Fibroblast of skin of abdomen (primary cell): ENCODE results near the gene ADCY5.

Experiments used
- DNase-seq: peaks from one replicate; pipeline ENCODE4 v3.0.0-alpha.2; 2013

The ADCY5 gene

DNA sequence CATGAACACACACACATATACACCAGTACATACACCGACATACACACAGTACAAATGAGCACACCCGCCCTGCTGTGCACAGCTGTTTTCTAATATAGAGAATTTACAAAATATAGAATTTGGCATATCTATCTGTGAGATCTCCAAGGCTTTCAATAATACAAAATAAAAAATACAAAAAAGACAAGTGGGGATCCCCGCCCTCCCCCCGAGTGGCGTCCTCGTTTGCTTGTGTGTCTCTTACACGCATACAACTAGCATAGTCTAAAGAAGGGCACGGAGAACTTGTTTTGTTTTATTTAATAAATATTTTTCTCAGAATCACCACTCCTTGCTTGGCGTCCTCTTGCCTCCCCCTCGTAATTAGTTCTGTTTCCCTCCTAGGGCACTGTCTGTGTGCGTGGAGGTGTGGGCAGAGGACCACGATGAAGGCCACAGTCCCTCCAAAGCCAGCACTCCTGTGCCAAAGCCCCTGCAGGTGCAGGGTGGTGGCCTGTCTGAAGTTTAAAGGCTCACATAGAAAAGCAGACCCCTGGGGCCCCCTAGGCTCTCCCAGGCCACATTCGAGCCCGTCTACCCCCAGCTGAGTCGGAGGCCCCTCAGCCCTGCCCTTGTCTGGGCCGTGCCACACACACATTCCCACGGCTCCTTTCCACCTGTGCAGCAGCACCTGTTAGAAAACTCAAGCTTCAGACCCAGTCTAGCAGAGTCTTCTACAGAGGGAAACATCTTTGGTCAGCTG lies 165.1 kb downstream of the ADCY5 start:
- no peak for DNase-seq

GRCh38 chr3:123283074-123283473 lies 165.8 kb downstream of the ADCY5 start:
- DNase-seq: no peak

DNA sequence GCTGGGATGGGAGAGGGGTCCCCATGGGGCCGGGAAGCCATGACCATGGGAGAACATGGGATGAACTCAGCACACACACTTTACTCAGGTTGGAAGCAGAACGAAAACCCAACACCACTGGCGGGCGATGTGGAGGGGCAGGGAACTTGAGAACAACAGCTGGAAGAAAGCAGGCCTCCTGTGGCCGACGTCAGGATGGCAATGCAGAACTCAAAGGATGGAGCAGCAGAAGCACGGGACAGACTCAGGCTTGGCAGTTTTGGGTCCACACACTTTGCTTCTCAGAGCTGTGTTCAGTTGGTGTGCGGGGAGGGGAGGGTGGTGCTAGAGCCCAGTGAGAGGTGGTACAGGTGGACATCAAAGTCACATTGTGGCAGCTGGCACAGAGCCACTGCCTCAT lies 166.4 kb downstream of the ADCY5 start:
- no peak for DNase-seq

DNA sequence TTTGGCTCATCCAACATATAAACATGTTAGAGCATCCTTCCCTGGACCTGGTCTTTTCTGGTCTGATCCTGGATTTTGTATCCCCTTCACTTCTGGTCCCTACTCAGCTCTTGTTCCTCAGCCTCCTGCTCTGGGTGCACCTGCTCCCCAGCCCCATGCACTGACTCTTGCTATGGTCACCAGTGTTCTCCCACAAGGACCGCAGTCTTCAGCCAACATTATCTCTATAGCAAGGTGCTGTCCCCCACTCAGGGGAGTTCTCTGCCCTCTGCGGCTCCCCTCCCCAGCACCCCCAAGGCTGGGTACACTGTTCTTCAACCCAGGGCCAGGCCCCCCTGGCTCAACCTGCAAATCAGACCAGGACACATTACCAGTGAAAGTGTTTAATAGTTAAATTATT lies 167.0 kb downstream of the ADCY5 start:
- DNase-seq: no peak

DNA sequence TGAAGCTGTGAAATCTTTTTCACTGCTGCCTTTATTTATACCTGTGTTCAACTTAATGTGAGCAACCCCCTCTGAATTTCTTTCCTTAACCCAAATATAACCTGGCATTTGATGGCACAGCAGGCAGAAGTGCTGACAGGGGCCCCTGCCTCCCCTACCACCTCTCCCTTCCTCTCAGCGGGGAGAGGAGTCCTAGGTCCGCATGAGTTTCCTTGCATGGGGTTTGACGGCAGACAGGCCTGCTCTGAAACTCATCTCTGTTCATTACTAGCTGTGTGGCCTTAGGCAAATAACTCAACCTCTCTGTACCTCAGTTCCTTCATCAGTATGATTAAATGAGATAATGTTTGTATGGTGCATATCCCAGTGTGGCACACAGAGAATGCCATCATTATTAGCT lies 167.5 kb downstream of the ADCY5 start:
- DNase-seq: no peak

DNA sequence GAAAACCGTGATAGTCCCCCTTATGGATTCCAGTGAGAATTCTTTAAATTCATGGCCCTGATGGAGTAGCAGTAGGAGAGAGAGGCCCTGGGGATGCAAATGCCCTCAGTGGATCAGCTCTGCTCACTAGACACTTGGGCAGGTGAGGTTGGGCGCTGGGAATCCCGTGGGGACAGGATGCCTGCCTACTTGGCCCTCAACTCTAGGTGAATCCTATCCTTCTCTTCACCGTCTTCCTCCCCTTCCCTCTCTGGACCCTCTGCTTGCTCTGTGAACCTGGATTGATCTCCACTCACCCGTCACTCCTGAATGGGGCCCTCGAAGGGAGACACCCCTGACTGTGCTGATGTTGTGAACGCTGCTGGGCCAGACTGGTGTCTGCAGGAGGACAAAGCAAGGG lies 169.8 kb downstream of the ADCY5 start:
- no peak for DNase-seq

- DNase-seq: no peak
Observed at GRCh38 chr3:123278446-123278845, 170.4 kb downstream of the ADCY5 start.

GRCh38 chr3:123277106-123277505 lies 171.8 kb downstream of the ADCY5 start:
- no peak for DNase-seq

- DNase-seq: no peak
Observed at GRCh38 chr3:123276346-123277006, 172.4 kb downstream of the ADCY5 start.

GRCh38 chr3:123275691-123276090 lies 173.2 kb downstream of the ADCY5 start:
- no peak for DNase-seq

DNA sequence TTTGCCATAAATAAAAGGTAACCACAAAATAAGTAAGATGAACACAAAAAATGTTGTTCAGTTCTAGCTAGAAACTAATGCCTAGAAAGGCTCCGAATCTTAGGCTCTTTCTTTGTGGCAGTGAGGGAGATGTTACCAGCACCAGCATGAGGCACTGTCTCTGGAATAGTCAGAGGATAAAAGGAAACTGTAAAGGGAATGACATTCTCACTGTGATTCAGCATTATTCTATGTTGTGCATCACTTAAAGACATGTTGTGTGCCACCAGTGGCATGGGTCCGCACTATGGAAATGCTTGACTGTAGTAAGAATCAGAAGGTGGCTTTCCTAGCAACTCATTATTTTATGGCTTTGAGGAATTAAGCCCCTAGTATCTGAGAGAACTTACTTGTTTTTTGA lies 176.3 kb downstream of the ADCY5 start:
- peak; percentile 14 for DNase-seq

DNA sequence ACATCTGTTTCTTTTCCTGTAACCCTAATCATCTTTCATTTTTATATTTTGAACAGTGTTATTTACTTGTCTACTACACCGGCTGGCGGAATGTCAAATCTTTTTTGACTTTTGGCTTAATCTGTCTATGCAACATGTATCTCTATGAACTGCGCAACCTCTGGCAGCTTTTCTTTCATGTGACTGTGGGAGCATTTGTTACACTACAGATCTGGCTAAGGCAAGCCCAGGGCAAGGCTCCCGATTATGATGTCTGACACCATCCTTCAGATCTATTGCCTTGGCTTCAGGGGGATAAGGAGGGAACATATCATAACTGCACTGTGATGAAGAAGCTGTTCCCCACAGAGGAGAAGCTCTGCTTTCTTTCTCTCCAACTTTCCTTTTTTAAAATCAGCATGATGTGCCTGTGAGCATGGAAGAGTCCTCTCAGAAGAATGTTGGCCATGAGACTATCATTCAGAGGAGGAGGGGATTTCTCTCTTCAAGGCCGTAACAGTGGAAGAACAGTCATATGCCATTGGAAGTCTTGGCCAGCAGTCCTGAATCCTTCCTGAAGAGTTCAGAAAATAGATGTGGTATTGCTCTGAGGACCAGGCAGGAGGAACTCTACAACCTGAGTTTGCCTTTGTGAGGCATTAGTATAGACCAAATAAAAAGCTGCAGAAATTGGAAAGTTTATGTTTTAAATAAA lies 177.3 kb downstream of the ADCY5 start:
- DNase-seq: no peak

DNA sequence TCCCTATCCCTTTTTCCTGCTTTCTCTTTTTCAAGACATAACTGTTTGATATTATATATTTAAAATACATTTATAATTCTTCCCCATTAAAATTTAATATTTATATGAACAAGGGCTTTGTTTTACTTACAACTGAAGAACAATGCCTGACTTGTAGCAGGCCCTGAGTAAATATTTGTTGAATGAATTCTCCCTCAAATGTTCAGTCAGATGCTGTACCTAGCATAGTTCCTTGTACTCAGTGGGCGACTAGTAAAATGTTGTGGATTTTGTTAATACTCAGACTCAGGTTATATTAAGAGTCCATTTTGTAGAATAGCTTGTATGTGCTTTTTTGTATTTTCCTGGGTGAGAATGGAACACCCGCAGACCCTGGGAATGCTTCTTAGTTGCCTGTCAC lies 178.1 kb downstream of the ADCY5 start:
- DNase-seq: no peak

DNA sequence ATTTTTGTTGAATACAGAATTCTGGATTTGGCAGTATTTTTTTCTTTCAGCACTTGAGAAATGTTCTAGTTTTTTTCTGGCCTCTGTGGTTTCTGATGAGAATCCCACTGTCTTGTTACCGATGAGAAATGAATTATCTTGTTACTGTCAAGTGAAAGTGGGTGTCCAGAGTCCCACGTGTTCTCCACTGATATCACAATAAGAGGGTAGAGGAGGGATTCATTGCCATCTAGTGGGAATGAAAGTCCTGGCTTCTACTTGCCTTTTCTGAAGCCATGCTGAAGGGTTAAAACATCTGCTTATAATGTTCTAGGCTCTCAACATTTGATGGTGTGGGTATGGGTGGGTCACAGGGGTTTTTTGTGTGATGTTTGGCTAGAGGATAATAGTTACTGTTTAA lies 181.1 kb downstream of the ADCY5 start:
- no peak for DNase-seq

DNA sequence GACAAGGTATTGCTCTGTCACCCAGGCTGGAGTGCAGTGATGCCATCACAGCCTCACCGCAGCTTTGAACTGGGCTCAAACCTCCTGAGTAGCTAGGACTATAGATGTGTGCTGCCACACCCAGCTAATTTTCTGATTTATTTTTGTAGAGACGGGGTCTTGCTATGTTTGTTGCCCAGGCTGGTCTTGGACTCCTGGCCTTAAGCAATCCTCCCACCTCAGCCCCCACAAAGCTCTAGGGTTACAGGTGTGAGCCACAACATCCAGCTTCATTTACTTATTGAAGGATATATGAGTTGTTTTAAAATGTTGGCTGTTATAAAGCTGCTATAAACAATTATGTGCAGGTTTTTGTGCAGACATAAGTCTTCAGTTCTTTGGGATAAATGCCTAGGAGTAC lies 184.9 kb downstream of the ADCY5 start:
- no peak for DNase-seq

DNA sequence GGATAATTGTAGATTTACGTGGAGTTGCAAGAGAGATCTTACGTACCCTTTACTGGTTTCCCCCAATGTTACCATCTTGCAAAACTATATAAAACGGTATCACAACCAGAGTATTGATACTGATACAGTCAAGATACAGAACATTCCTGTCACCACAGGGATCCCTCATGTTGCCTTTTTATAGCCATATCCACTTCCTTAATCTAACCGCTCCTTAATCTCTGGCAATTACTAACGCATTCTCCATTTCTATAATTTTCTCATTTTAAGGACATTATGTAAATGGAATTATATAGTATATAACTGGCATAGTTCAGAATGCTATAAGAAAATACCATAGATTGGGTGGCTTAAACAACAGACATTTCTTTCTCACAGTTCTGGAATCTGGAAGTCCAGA lies 186.0 kb downstream of the ADCY5 start:
- DNase-seq: no peak

- no peak for DNase-seq
Observed at GRCh38 chr3:123262226-123262625, 186.7 kb downstream of the ADCY5 start.

DNA sequence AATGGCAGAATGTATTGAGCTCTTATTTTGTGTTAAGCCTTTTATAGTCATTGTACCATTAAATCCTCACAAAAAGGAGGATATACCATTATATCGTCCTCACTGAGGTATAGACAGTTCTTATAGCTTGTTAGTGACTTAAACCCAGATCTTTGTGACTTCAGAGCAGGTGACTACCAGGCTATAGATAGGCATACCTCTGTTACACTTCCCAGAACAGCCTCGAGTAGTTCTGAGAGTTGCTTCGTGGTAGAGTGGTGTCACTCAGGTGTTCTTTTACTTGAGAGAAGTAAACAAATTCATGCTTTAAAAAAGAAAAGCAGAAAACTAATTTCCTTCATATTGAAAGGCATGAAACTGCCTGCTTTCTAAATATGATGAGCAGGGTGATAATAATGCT lies 187.2 kb downstream of the ADCY5 start:
- DNase-seq: no peak

DNA sequence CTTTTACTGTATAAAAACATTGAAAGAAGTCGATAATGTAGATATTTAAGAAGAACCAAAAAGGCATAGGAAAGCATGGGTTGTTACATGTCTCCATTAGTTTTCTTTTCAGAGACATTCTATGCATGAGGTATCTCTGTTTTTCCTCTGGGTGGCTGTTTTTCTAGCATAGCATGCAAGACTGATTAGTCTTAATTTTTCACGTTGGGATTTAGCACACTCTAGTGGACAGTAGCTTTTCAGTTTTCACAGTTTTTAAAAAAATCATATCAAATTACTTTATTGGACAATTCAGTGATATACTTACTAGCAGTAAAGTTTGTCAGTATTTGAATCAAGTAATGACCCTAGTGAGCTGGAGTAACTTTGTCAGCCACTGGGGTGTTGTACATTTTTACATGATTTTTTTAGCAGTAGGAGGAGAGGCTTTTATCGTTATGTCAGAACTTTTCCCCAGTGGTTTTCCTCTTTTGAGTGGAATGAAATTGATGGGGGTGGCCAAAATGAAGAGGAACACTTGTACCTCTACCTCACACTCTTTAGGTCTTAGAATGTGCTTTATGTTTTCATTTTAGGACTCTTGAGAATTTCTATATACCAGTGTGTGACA lies 190.0 kb downstream of the ADCY5 start:
- DNase-seq: peak; percentile 43

- DNase-seq: no peak
Observed at GRCh38 chr3:123258359-123258758, 190.5 kb downstream of the ADCY5 start.

DNA sequence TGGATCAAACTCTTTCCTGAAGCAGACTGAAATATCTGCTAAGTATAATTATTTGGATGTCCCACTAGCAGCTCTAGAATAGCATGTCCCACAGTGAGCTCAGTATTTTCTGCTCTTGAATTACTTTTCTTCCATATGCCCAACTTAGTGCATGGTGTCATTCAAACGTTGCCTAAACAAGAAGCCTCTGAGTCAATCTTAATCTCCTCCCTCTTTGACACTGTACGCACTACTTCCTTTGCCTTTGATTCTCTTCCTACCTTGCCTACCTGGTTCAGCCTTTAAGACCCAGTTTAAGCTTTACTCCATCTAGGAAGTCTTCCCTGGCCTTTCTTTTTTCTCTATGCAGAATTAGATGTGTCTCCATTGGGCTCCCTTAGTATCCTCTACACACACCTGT lies 192.6 kb downstream of the ADCY5 start:
- DNase-seq: no peak

DNA sequence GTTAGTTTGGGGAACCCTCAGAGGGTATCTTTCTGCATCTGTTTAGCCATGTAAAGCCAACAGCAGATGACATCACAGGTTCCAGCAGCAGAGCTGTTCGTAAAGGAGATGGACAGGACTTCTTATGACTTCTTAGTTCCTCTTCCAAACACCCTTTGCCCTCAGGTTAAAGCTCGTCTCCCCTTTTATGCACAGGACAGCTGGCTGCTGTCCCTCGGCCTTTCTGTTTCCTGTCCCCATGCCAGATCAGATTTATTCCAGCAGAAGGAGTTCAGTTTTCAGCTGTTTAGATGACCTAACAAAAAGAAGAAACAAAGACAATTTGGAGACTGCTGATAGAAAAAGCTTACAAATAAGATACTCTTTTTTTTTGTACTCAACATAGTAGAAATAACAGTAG lies 202.0 kb downstream of the ADCY5 start:
- no peak for DNase-seq

- DNase-seq: no peak
Observed at GRCh38 chr3:123244128-123244527, 204.8 kb downstream of the ADCY5 start.

DNA sequence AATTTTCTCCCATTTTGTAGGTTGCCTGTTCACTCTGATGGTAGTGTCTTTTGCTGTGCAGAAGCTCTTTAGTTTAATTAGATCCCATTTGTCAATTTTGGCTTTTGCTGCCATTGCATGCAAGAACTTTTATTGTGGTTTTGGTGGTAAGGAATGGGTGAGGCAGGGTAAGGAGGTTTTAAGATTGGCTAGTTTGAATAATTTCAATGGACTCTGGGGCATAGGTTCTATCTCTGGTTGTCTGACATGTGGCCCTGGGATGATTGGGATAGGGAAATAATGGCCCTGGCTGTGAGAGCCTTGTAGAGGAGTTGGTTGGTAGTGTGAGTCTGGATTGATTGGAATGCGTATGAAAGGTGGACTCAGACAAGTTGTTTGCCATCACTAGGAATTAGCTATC lies 209.1 kb downstream of the ADCY5 start:
- no peak for DNase-seq
